H1 (cell line): Measurements from ENCODE around the gene PATJ. TPM values are rescaled to one million over a fixed set of nuclear protein-coding genes. Genes with fewer than 3 reads are reported as not detected.

Experiments used
- CTCF ChIA-PET: fragments of 300-600 bp; sonication (Branson Sonifier 250); formaldehyde crosslinking; loops from one replicate; lab custom pipeline; 2021; ENCODE audit not compliant: partially characterized antibody; lab: Charles Lee
- POLR2A ChIA-PET: fragments of 300-600 bp; sonication (Branson Sonifier 250); formaldehyde crosslinking; loops from one replicate; lab custom pipeline; 2021; ENCODE audit warnings: inconsistent platforms; ENCODE audit not compliant: partially characterized antibody; lab: Charles Lee
- DNase-seq, 2 experiments: peaks; one replicate each; pipeline versions ENCODE4 v3.0.0 to v3.0.0-alpha.2; 2010 to 2022; ENCODE audit warnings: low spot score in 2 of 2, low read depth in 1 of 2, mixed read lengths in 1 of 2
- FAIRE-seq: peaks from 2 replicates; lab custom pipeline; 2011; peaks lifted over from hg19 to GRCh38; lab: Jason Lieb, UNC
- H2AFZ ChIP-seq: 2 replicates; pipeline ENCODE4 v1.8.1; 2012; ENCODE audit warnings: low read length, inconsistent platforms
- H2AK5ac ChIP-seq: 2 replicates; pipeline ENCODE4 v1.6.1; 2013; ENCODE audit warnings: low read depth, low read length
- H2BK120ac ChIP-seq: replicated peaks from 2 replicates; pipeline ENCODE3; 2013; ENCODE audit warnings: low read depth, low read length, inconsistent platforms
- H2BK12ac ChIP-seq: 2 replicates; pipeline ENCODE4 v1.6.1; 2013; ENCODE audit warnings: low read depth, low read length
- H2BK15ac ChIP-seq: 2 replicates; pipeline ENCODE4 v1.6.1; 2013; ENCODE audit warnings: low read length
- H2BK20ac ChIP-seq: 2 replicates; pipeline ENCODE4 v1.6.1; 2013; ENCODE audit warnings: low read length
- H2BK5ac ChIP-seq: 2 replicates; pipeline ENCODE4 v1.6.1; 2013; ENCODE audit warnings: low read depth, low read length
- H3K14ac ChIP-seq: 2 replicates; pipeline ENCODE4 v1.6.1; 2013; ENCODE audit warnings: inconsistent platforms; ENCODE audit not compliant: insufficient read length
- H3K18ac ChIP-seq: 2 replicates; pipeline ENCODE4 v1.6.1; 2013; ENCODE audit warnings: low read length; ENCODE audit errors: extremely low read depth
- H3K23ac ChIP-seq: 2 replicates; pipeline ENCODE4 v1.6.1; 2013; ENCODE audit warnings: inconsistent platforms; ENCODE audit not compliant: insufficient read length
- H3K23me2 ChIP-seq: 2 replicates; pipeline ENCODE4 v1.6.1; 2013; ENCODE audit warnings: low read depth, low read length
- H3K27ac ChIP-seq: 2 replicates; pipeline ENCODE4 v1.6.1; 2011; ENCODE audit warnings: low read depth, low read length, inconsistent platforms
- H3K27me3 ChIP-seq, 4 experiments: replicated peaks in 1 of 4; 1 replicate in 1 of 4; 2 replicates in 3 of 4; pipeline versions ENCODE4 v1.6.1 to v1.8.1; 2011 to 2013; ENCODE audit warnings: low read length in 3 of 4, mild to moderate bottlenecking in 3 of 4, inconsistent platforms in 2 of 4, mixed read lengths in 2 of 4, moderate library complexity in 1 of 4; ENCODE audit not compliant: control insufficient read depth in 3 of 4, insufficient read depth in 3 of 4; ENCODE audit errors: extremely low read depth in 1 of 4
- H3K36me3 ChIP-seq, 4 experiments: 2 replicates each; pipeline versions ENCODE4 v1.6.1 to v1.8.1; 2011 to 2013; ENCODE audit warnings: mild to moderate bottlenecking in 4 of 4, low read length in 3 of 4, moderate library complexity in 2 of 4, control low read depth in 1 of 4, inconsistent platforms in 1 of 4; ENCODE audit not compliant: insufficient read depth in 4 of 4, control insufficient read depth in 2 of 4
- H3K4ac ChIP-seq: replicated peaks from 2 replicates; pipeline ENCODE3; 2013; ENCODE audit warnings: low read length, low read depth, mixed read lengths, inconsistent platforms; ENCODE audit not compliant: insufficient read length
- H3K4me1 ChIP-seq, 4 experiments: replicated peaks in 1 of 4; 1 replicate in 1 of 4; 2 replicates in 3 of 4; pipeline versions ENCODE4 v1.6.1 to v1.8.1; 2011 to 2013; ENCODE audit warnings: low read length in 3 of 4, inconsistent platforms in 2 of 4, mixed read lengths in 1 of 4; ENCODE audit not compliant: insufficient read depth in 4 of 4, control insufficient read depth in 3 of 4
- H3K4me2 ChIP-seq, 2 experiments: 2 replicates each; pipeline versions ENCODE4 v1.6.1 to v1.8.1; 2011 to 2013; ENCODE audit warnings: low read depth in 2 of 2, low read length in 2 of 2, control low read depth in 1 of 2, inconsistent platforms in 1 of 2, mild to moderate bottlenecking in 1 of 2; ENCODE audit not compliant: insufficient read depth in 1 of 2
- H3K4me3 ChIP-seq, 4 experiments: fragments of 200-600, 300-600 bp in 1 of 4; sonication (generic), shearing (Covaris generic), sonication (Bioruptor Twin) in 1 of 4; 2 replicates each; pipeline versions ENCODE4 v1.5.1 to v1.8.1; 2011 to 2016; ENCODE audit warnings: low read length in 4 of 4, low read depth in 3 of 4, control low read depth in 2 of 4, inconsistent platforms in 2 of 4, mild to moderate bottlenecking in 2 of 4, mixed read lengths in 1 of 4, moderate library complexity in 1 of 4; ENCODE audit not compliant: insufficient read depth in 2 of 4; ENCODE audit errors: extremely low read depth in 1 of 4
- H3K56ac ChIP-seq: replicated peaks from 2 replicates; pipeline ENCODE3; 2013; ENCODE audit warnings: low read depth, mild to moderate bottlenecking, mixed read lengths, low read length, inconsistent platforms; ENCODE audit not compliant: insufficient read length
- H3K79me1 ChIP-seq: 2 replicates; pipeline ENCODE4 v1.6.1; 2013; ENCODE audit warnings: low read depth, low read length, control low read depth
- H3K79me2 ChIP-seq, 2 experiments: 2 replicates each; pipeline versions ENCODE4 v1.6.1 to v1.8.1; 2012 to 2013; ENCODE audit warnings: low read length in 2 of 2, mild to moderate bottlenecking in 2 of 2, inconsistent platforms in 1 of 2; ENCODE audit not compliant: insufficient read depth in 2 of 2, control insufficient read depth in 1 of 2
- H3K9ac ChIP-seq, 4 experiments: replicated peaks in 1 of 4; 1 replicate in 1 of 4; 2 replicates in 3 of 4; pipeline versions ENCODE4 v1.6.1 to v1.8.1; 2011 to 2013; ENCODE audit warnings: low read depth in 3 of 4, low read length in 3 of 4, control low read depth in 2 of 4, mild to moderate bottlenecking in 2 of 4, moderate library complexity in 2 of 4, inconsistent platforms in 1 of 4; ENCODE audit errors: extremely low read depth in 1 of 4
- H3K9me3 ChIP-seq, 2 experiments: 2 replicates each; pipeline versions ENCODE4 v1.6.1 to v1.8.1; 2012 to 2013; ENCODE audit warnings: mild to moderate bottlenecking in 2 of 2, moderate library complexity in 2 of 2, control low read depth in 1 of 2, inconsistent platforms in 1 of 2, low read depth in 1 of 2, low read length in 1 of 2, mixed read lengths in 1 of 2; ENCODE audit not compliant: insufficient read depth in 2 of 2
- H4K20me1 ChIP-seq, 2 experiments: replicated peaks in 1 of 2; 2 replicates each; pipeline versions ENCODE3 to v1.8.1; 2011 to 2013; ENCODE audit warnings: inconsistent platforms in 2 of 2, low read length in 2 of 2, mild to moderate bottlenecking in 1 of 2; ENCODE audit not compliant: insufficient read depth in 2 of 2, control insufficient read depth in 1 of 2
- H4K5ac ChIP-seq: 2 replicates; pipeline ENCODE4 v1.6.1; 2013; ENCODE audit warnings: low read length, low read depth, mixed read lengths, inconsistent platforms; ENCODE audit not compliant: insufficient read length
- H4K8ac ChIP-seq: 2 replicates; pipeline ENCODE4 v1.8.0; 2013; ENCODE audit warnings: mild to moderate bottlenecking, moderate library complexity, low read length, inconsistent platforms; ENCODE audit not compliant: insufficient read depth; ENCODE audit errors: extremely low read depth
- H4K91ac ChIP-seq: replicated peaks from 2 replicates; pipeline ENCODE3; 2013; ENCODE audit warnings: low read length, mixed read lengths, inconsistent platforms; ENCODE audit not compliant: insufficient read length
- ASH2L ChIP-seq: fragments of 200-600, 300-600 bp; sonication (generic); IDR thresholded peaks from one replicate; pipeline ENCODE4 v1.7.1; 2017; ENCODE audit warnings: low read length
- BACH1 ChIP-seq: IDR thresholded peaks from 2 replicates; pipeline ENCODE4 v1.6.1; 2012; ENCODE audit warnings: low read length, improper control_type of control experiment
- BRCA1 ChIP-seq: IDR thresholded peaks from 2 replicates; pipeline ENCODE4 v1.6.1; 2012; ENCODE audit warnings: low read depth, low read length, improper control_type of control experiment
- GABPA ChIP-seq: IDR thresholded peaks from 2 replicates; pipeline ENCODE4 v1.6.1; 2011; ENCODE audit warnings: mild to moderate bottlenecking, low read length, moderate library complexity, borderline replicate concordance; ENCODE audit not compliant: insufficient read depth
- MAFK ChIP-seq: IDR thresholded peaks from 2 replicates; pipeline ENCODE4 v1.6.1; 2012; ENCODE audit warnings: low read depth, mild to moderate bottlenecking, improper control_type of control experiment, low read length
- NRF1 ChIP-seq: IDR thresholded peaks from 2 replicates; pipeline ENCODE4 v1.6.1; 2011; ENCODE audit warnings: mild to moderate bottlenecking, low read depth, low read length, improper control_type of control experiment
- PHF8 ChIP-seq: fragments of 200-600 bp; sonication (generic); conservative IDR thresholded peaks from 2 replicates; pipeline ENCODE4 v1.7.1; 2012; ENCODE audit warnings: low read depth, mild to moderate bottlenecking, inconsistent platforms, low read length, moderate library complexity
- POU5F1 ChIP-seq: IDR thresholded peaks from 2 replicates; pipeline ENCODE4 v1.6.1; 2011; ENCODE audit warnings: low read depth, mild to moderate bottlenecking, low read length, moderate library complexity
- RFX5 ChIP-seq: IDR thresholded peaks from 2 replicates; pipeline ENCODE4 v1.6.1; 2011; ENCODE audit warnings: low read depth, low read length, improper control_type of control experiment, borderline replicate concordance
- SIN3A ChIP-seq, 2 experiments: IDR thresholded peaks in 1 of 2; conservative IDR thresholded peaks in 1 of 2; 2 replicates each; pipeline ENCODE4 v1.6.1; 2011 to 2012; ENCODE audit warnings: low read length in 2 of 2, improper control_type of control experiment in 1 of 2, low read depth in 1 of 2, mild to moderate bottlenecking in 1 of 2
- TAF1 ChIP-seq: IDR thresholded peaks from 2 replicates; pipeline ENCODE4 v1.6.1; 2011; ENCODE audit warnings: mild to moderate bottlenecking, low read depth, low read length
- TAF7 ChIP-seq: optimal IDR thresholded peaks from 2 replicates; pipeline ENCODE3; 2011; ENCODE audit warnings: low read depth, mild to moderate bottlenecking, inconsistent platforms, low read length, moderate library complexity, borderline replicate concordance
- polyA plus RNA-seq, 7 experiments: library from polyadenylated mRNA; depleted of rRNA in 3 of 7; stranded (reverse) in 5 of 7; unstranded in 2 of 7; fragments of >200 nt in 5 of 7; fragments of 200-250 nt in 2 of 7; gene quantifications; 1 replicate in 5 of 7; 2 replicates in 1 of 7; 4 replicates in 1 of 7; pipeline versions ENCODE4 v1.2.1 to v1.2.3, GENCODE V29; 2011 to 2013; ENCODE audit warnings: missing spikeins in 2 of 7, mixed read lengths in 2 of 7
- total RNA-seq: library from RNA; stranded (reverse); fragmentation: NEBNext Ultra II Directional; extraction: Animal tissue kit (Norgen Biotek cat#: 25700); gene quantifications from 2 replicates; pipeline ENCODE4 v1.2.1, GENCODE V29; 2021

The PATJ gene
- total and polyA plus RNA-seq, 2 of the 8 experiments (the other 6 are each of a cell fraction or from before 2014, with no cell fraction given) = 8.2 to 55.6 TPM

GRCh38 chr1:62040973-62041372, 298.7 kb downstream of the PATJ start:
- ChIA-PET CTCF (interaction anchor here (1.1 to 1.6 kb wide), 7 partner anchors 10 to 648 kb away, joined by 3 to 5 read pairs (median 3); no protein-coding TSS in a partner anchor), POLR2A (interaction anchor here (1.4 to 1.6 kb wide), 2 partner anchors 89 to 103 kb away, joined by 3 to 4 read pairs; no protein-coding TSS in a partner anchor)
- Histone ChIP-seq H2BK15ac (no peak overlapping the region), H2BK120ac (no peak overlapping the region), H3K27ac (no peak overlapping the region), H3K56ac (no peak overlapping the region), H3K27me3 (no peaks in the 10 kb centered on the region), H4K5ac (no peak overlapping the region), H3K36me3 (no peaks in the 10 kb centered on the region; a peak in 2 of 8 replicates), H2BK12ac (0 out of 2 replicates have a peak overlapping the region, but pooled peaks have one; percentile 17), H4K91ac (no peak overlapping the region), H2AFZ (no peak overlapping the region), H3K4ac (no peak overlapping the region), H2BK20ac (no peak overlapping the region; the same call in 1 of the 2 replicates), H2BK5ac (no peak overlapping the region), H3K23ac (no peak overlapping the region), H3K79me1 (no peaks in the 10 kb centered on the region), H3K4me1 (peaks cover 0 to 8% (median 3%) of the 10 kb centered on the region in 4 experiments; a peak in 3 of 7 replicates), H3K4me2 (peak overlapping the region in 1 of 2 experiments; percentile 21; a peak in 1 of 4 replicates), H4K8ac (no peak overlapping the region), H3K9me3 (no peaks in the 10 kb centered on the region), H3K14ac (no peak overlapping the region), H3K79me2 (no peaks in the 10 kb centered on the region), H2AK5ac (no peak overlapping the region), H3K23me2 (no peaks in the 10 kb centered on the region), H3K18ac (no peak overlapping the region), H3K4me3 (no peak overlapping the region), H4K20me1 (no peaks in the 10 kb centered on the region), H3K9ac (no peak overlapping the region)
- FAIRE-seq (peak; percentile 82), DNase-seq (no peak)
- TF ChIP-seq TAF7 (no peak), NRF1 (no peak), BACH1 (no peak), GABPA (no peak), PHF8 (no peak), MAFK (no peak), TAF1 (no peak), SIN3A (conservative IDR thresholded peaks at IDR 0.05 in 1 of 2, IDR thresholded peaks at IDR 0.05 in 1 of 2; ENCODE audit: low read depth in 1 of 2, low read length in 2 of 2) (no peak), POU5F1 (no peak), ASH2L (no peak), RFX5 (no peak), BRCA1 (no peak)
